ENCODE data around the gene SYK. TPM values are rescaled to one million over a fixed set of nuclear protein-coding genes. Genes with fewer than 3 reads are reported as not detected.

Gene SYK
- total RNA-seq, 1 donor from 2014 or later: 0.41 TPM

GRCh38 chr9:90774071-90774470 is 27.5 kb upstream of the SYK start:
- Histone ChIP-seq H4K20me1 (ENCODE audit: insufficient read depth, low read length) (no peaks in the 10 kb centered on the region), H3K4me1 (ENCODE audit: insufficient read depth, low read length) (no peaks in the 10 kb centered on the region), H3K79me2 (ENCODE audit: insufficient read depth, low read length) (no peaks in the 10 kb centered on the region), H3K36me3 (ENCODE audit: insufficient read depth, low read length) (no peaks in the 10 kb centered on the region), H3K4me3 (ENCODE audit: insufficient read depth, low read depth, low read length) (no peak overlapping the region), H3K27me3 (ENCODE audit: insufficient read depth, low read length) (no peaks in the 10 kb centered on the region), H2AFZ (ENCODE audit: low read depth, low read length) (no peak overlapping the region), H3K27ac (ENCODE audit: low read depth, low read length) (no peak overlapping the region), H3K9me3 (ENCODE audit: insufficient read depth, low read depth, low read length) (peaks cover 2% of the 10 kb centered on the region), H3K4me2 (ENCODE audit: low read length) (no peak overlapping the region), H3K9ac (ENCODE audit: low read length) (no peak overlapping the region)
- Mint-ChIP-seq H3K36me3 (ENCODE audit: low read depth, unreplicated experiment) (no peaks in the 10 kb centered on the region), H3K27me3 (ENCODE audit: low read depth, unreplicated experiment) (peaks cover 7% of the 10 kb centered on the region), H3K4me3 (ENCODE audit: unreplicated experiment) (no peak overlapping the region), H3K27ac (ENCODE audit: unreplicated experiment) (no peak overlapping the region), H3K9me3 (ENCODE audit: unreplicated experiment) (no peaks in the 10 kb centered on the region), H3K4me1 (ENCODE audit: low read depth, unreplicated experiment) (no peaks in the 10 kb centered on the region)
- no peak for FAIRE-seq
- TF ChIP-seq EZH2 (IDR thresholded peaks at IDR 0.05; ENCODE audit: insufficient read depth, low read length): no peak
- TF ChIP-seq CTCF (IDR thresholded peaks at IDR 0.05; ENCODE audit: insufficient read depth, low read depth, low read length): no peak
- DNase-seq (ENCODE audit: low read depth): no peak

- no peaks in the 10 kb centered on the region for H3K36me3 ChIP-seq (ENCODE audit: insufficient read depth, low read length)
- H3K9me3 ChIP-seq (ENCODE audit: insufficient read depth, low read depth, low read length): no peaks in the 10 kb centered on the region
- no peak overlapping the region for H3K27ac Mint-ChIP-seq (ENCODE audit: unreplicated experiment)
- TF ChIP-seq CTCF (IDR thresholded peaks at IDR 0.05; ENCODE audit: insufficient read depth, low read depth, low read length): no peak
- no peak for TF ChIP-seq EZH2 (IDR thresholded peaks at IDR 0.05; ENCODE audit: insufficient read depth, low read length)
- H3K4me2 ChIP-seq (ENCODE audit: low read length): no peak overlapping the region
- H3K79me2 ChIP-seq (ENCODE audit: insufficient read depth, low read length): no peaks in the 10 kb centered on the region
- no peak for FAIRE-seq
- no peaks in the 10 kb centered on the region for H3K4me1 Mint-ChIP-seq (ENCODE audit: low read depth, unreplicated experiment)
- H3K9ac ChIP-seq (ENCODE audit: low read length): no peak overlapping the region
- H3K36me3 Mint-ChIP-seq (ENCODE audit: low read depth, unreplicated experiment): no peaks in the 10 kb centered on the region
- no peaks in the 10 kb centered on the region for H3K9me3 Mint-ChIP-seq (ENCODE audit: unreplicated experiment)
- H3K4me1 ChIP-seq (ENCODE audit: insufficient read depth, low read length): no peaks in the 10 kb centered on the region
- H3K4me3 Mint-ChIP-seq (ENCODE audit: unreplicated experiment): no peak overlapping the region
- no peaks in the 10 kb centered on the region for H3K27me3 ChIP-seq (ENCODE audit: insufficient read depth, low read length)
- H3K4me3 ChIP-seq (ENCODE audit: insufficient read depth, low read depth, low read length): no peak overlapping the region
- no peak overlapping the region for H3K27ac ChIP-seq (ENCODE audit: low read depth, low read length)
- no peak for DNase-seq (ENCODE audit: low read depth)
- no peak overlapping the region for H2AFZ ChIP-seq (ENCODE audit: low read depth, low read length)
- H4K20me1 ChIP-seq (ENCODE audit: insufficient read depth, low read length): no peaks in the 10 kb centered on the region
- peaks cover 7% of the 10 kb centered on the region for H3K27me3 Mint-ChIP-seq (ENCODE audit: low read depth, unreplicated experiment)
Measured at GRCh38 chr9:90774682-90775081, 26.9 kb upstream of the SYK start.

DNA sequence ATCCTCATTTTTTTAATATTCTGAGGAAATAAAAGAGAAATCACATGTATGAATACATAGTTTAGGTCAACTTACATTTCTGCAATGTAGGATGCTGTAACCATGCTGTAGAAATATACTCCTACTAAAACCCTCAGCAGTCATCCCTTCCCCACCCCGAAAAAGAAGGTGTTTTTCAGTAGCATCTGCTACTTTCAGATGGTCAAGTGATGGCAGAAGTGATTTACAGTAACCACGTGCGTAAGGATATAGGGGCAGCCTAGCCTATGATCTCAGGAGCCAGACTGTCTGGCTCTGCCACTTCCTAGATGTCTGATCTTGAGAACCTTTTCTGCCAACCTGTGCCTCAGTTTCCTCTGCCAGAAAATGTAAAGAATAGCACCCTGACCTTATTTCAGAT is 26.0 kb upstream of the SYK start:
- H3K27me3 ChIP-seq (ENCODE audit: insufficient read depth, low read length): no peaks in the 10 kb centered on the region
- no peak overlapping the region for H2AFZ ChIP-seq (ENCODE audit: low read depth, low read length)
- DNase-seq (ENCODE audit: low read depth): no peak
- no peak for FAIRE-seq
- no peaks in the 10 kb centered on the region for H3K9me3 Mint-ChIP-seq (ENCODE audit: unreplicated experiment)
- no peak overlapping the region for H3K9ac ChIP-seq (ENCODE audit: low read length)
- no peaks in the 10 kb centered on the region for H3K79me2 ChIP-seq (ENCODE audit: insufficient read depth, low read length)
- no peaks in the 10 kb centered on the region for H3K36me3 Mint-ChIP-seq (ENCODE audit: low read depth, unreplicated experiment)
- no peak overlapping the region for H3K4me3 ChIP-seq (ENCODE audit: insufficient read depth, low read depth, low read length)
- peaks cover 7% of the 10 kb centered on the region for H3K27me3 Mint-ChIP-seq (ENCODE audit: low read depth, unreplicated experiment)
- H3K27ac ChIP-seq (ENCODE audit: low read depth, low read length): no peak overlapping the region
- H3K4me2 ChIP-seq (ENCODE audit: low read length): no peak overlapping the region
- H3K4me3 Mint-ChIP-seq (ENCODE audit: unreplicated experiment): no peak overlapping the region
- H3K27ac Mint-ChIP-seq (ENCODE audit: unreplicated experiment): no peak overlapping the region
- H4K20me1 ChIP-seq (ENCODE audit: insufficient read depth, low read length): no peaks in the 10 kb centered on the region
- no peaks in the 10 kb centered on the region for H3K4me1 ChIP-seq (ENCODE audit: insufficient read depth, low read length)
- TF ChIP-seq CTCF (IDR thresholded peaks at IDR 0.05; ENCODE audit: insufficient read depth, low read depth, low read length): no peak
- TF ChIP-seq EZH2 (IDR thresholded peaks at IDR 0.05; ENCODE audit: insufficient read depth, low read length): no peak
- H3K9me3 ChIP-seq (ENCODE audit: insufficient read depth, low read depth, low read length): no peaks in the 10 kb centered on the region
- H3K36me3 ChIP-seq (ENCODE audit: insufficient read depth, low read length): no peaks in the 10 kb centered on the region
- no peaks in the 10 kb centered on the region for H3K4me1 Mint-ChIP-seq (ENCODE audit: low read depth, unreplicated experiment)
